Endodermal cell (in vitro differentiated cells): ENCODE results near the gene CFAP206. TPM values are rescaled to one million over a fixed set of nuclear protein-coding genes. Genes with fewer than 3 reads are reported as not detected.
A peak's percentile ranks its signal among the peaks of the same experiment; 100 is the strongest.

ENCODE experiments used
- DNase-seq: peaks from one replicate; pipeline ENCODE4 v3.0.0-alpha.2; 2017
- H3K27ac ChIP-seq: 2 replicates; pipeline ENCODE4 v1.5.1; 2013; ENCODE audit warnings: mild to moderate bottlenecking, low read depth, low read length, moderate library complexity
- H3K27me3 ChIP-seq: 2 replicates; pipeline ENCODE4 v1.6.1; 2013; ENCODE audit warnings: mild to moderate bottlenecking, low read length, moderate library complexity; ENCODE audit not compliant: insufficient read depth, control insufficient read depth, poor library complexity, severe bottlenecking
- H3K36me3 ChIP-seq: 2 replicates; pipeline ENCODE4 v1.7.0; 2013; ENCODE audit warnings: mild to moderate bottlenecking, low read length, moderate library complexity; ENCODE audit not compliant: control insufficient read depth, insufficient read depth
- H3K4me1 ChIP-seq: one replicate; pipeline ENCODE4 v1.7.0; 2013; ENCODE audit warnings: low read length; ENCODE audit not compliant: control insufficient read depth, insufficient read depth
- H3K4me3 ChIP-seq: 2 replicates; pipeline ENCODE4 v1.5.1; 2013; ENCODE audit warnings: mild to moderate bottlenecking, low read length, moderate library complexity
- H3K9ac ChIP-seq: 2 replicates; pipeline ENCODE4 v1.6.1; 2013; ENCODE audit warnings: mild to moderate bottlenecking, low read length, moderate library complexity; ENCODE audit not compliant: poor library complexity, severe bottlenecking; ENCODE audit errors: extremely low read depth
- H3K9me3 ChIP-seq: 2 replicates; pipeline ENCODE4 v1.6.1; 2013; ENCODE audit warnings: mild to moderate bottlenecking, low read length, moderate library complexity; ENCODE audit not compliant: control insufficient read depth
- H3K27ac Mint-ChIP-seq: 2 replicates; pipeline ENCODE4 v1.8.0; 2020; ENCODE audit warnings: mixed read lengths
- H3K27me3 Mint-ChIP-seq: 2 replicates; pipeline ENCODE4 v1.8.0; 2021; ENCODE audit warnings: mild to moderate bottlenecking, mixed read lengths; ENCODE audit not compliant: insufficient read depth
- H3K36me3 Mint-ChIP-seq: 2 replicates; pipeline ENCODE4 v1.8.0; 2020; ENCODE audit warnings: low read depth, mixed read lengths
- H3K4me1 Mint-ChIP-seq: 2 replicates; pipeline ENCODE4 v1.8.0; 2020; ENCODE audit warnings: mixed read lengths
- H3K4me3 Mint-ChIP-seq: 2 replicates; pipeline ENCODE4 v1.8.0; 2020; ENCODE audit warnings: mild to moderate bottlenecking, moderate library complexity, mixed read lengths
- H3K9me3 Mint-ChIP-seq: 2 replicates; pipeline ENCODE4 v1.8.0; 2020; ENCODE audit warnings: mild to moderate bottlenecking, mixed read lengths
- CTCF ChIP-seq: fragments of 200-600 bp; sonication (generic); conservative IDR thresholded peaks from 2 replicates; pipeline ENCODE4 v1.5.0; 2021; ENCODE audit warnings: antibody characterized with exemption, mild to moderate bottlenecking
- WGBS, 2 experiments: methylation state at CpG; one replicate each; pipeline versions ENCODE4 v1.1.5 to v1.1.7; 2013; ENCODE audit warnings: missing lambda C conversion rate in 2 of 2, mixed read lengths in 1 of 2; ENCODE audit not compliant: insufficient coverage in 1 of 2, insufficient read length in 1 of 2; 5-methylcytosine and 5-hydroxymethylcytosine counted together
- total RNA-seq, 2 donors: library from RNA; stranded (reverse); fragmentation: NEBNext Ultra II Directional in 1 of 2; extraction: Animal tissue kit (Norgen Biotek cat#: 25700) in 1 of 2; gene quantifications; 2 replicates in 1 of 2; 3 replicates in 1 of 2; pipeline ENCODE4 v1.2.1, GENCODE V29; 2021

Gene CFAP206
- total RNA-seq, 2 donors from 2014 or later, result 0.22 to 0.29 TPM

GRCh38 chr6:87472525-87473418, 65.0 kb downstream of the CFAP206 start, which contains the start of gene SLC35A1:
SLC35A1 (plus strand) TSS chr6:87472974; CDS start chr6:87473004, 30 bp downstream.
- H3K27ac Mint-ChIP-seq, result peak within 1 kb of the TSS; percentile 97

GRCh38 chr6:87473419-87473903, 65.7 kb downstream of the CFAP206 start:
- H3K9me3 Mint-ChIP-seq, result no peaks in the 10 kb centered on the region
- 15 to 22% methylated on average over 4 to 15 of the region's 15 CpGs for WGBS, 2 experiments
- H3K4me1 Mint-ChIP-seq, result peaks cover 16% of the 10 kb centered on the region
- DNase-seq, result peak; percentile 50
- H3K27me3 ChIP-seq, result peaks cover under 1% of the 10 kb centered on the region
- no peak overlapping the region for H3K27ac ChIP-seq
- no peak overlapping the region for H3K27ac Mint-ChIP-seq
- peaks cover under 1% of the 10 kb centered on the region for H3K27me3 Mint-ChIP-seq
- H3K36me3 Mint-ChIP-seq, result no peaks in the 10 kb centered on the region
- peak overlapping the region; percentile 86 for H3K4me3 Mint-ChIP-seq
- H3K9ac ChIP-seq, result peak overlapping the region; percentile 58
- H3K4me3 ChIP-seq, result peak overlapping the region; percentile 87
- H3K36me3 ChIP-seq, result no peaks in the 10 kb centered on the region
- H3K9me3 ChIP-seq, result peaks cover 6% of the 10 kb centered on the region
- peaks cover 4% of the 10 kb centered on the region for H3K4me1 ChIP-seq
- TF ChIP-seq CTCF, result no peak

More at GRCh38 chr6:87472525-87473418, 65.0 kb downstream of the CFAP206 start, which contains the start of gene SLC35A1:
- WGBS, 2 experiments, result 0% methylated on average over 12 to 70 of the region's 70 CpGs
- H3K4me3 Mint-ChIP-seq, result peak within 1 kb of the TSS; percentile 86
- Histone ChIP-seq H3K4me1 (peaks cover 4% of the 10 kb centered on the region), H3K9me3 (no peaks in the 10 kb centered on the region), H3K4me3 (peak within 1 kb of the TSS; percentile 87), H3K27me3 (peaks cover 8% of the 10 kb centered on the region), H3K27ac (no peak within 1 kb of the TSS), H3K36me3 (no peaks in the 10 kb centered on the region), H3K9ac (peak within 1 kb of the TSS; percentile 58)
- H3K4me1 Mint-ChIP-seq, result peaks cover 16% of the 10 kb centered on the region
- peak; percentile 92 for DNase-seq
- no peaks in the 10 kb centered on the region for H3K9me3 Mint-ChIP-seq
- H3K27me3 Mint-ChIP-seq, result peaks cover 7% of the 10 kb centered on the region
- peak; percentile 31 for TF ChIP-seq CTCF
- H3K36me3 Mint-ChIP-seq, result no peaks in the 10 kb centered on the region

- Histone ChIP-seq H3K27ac (no peak overlapping the region), H3K4me3 (no peak overlapping the region), H3K9me3 (peaks cover 22% of the 10 kb centered on the region), H3K9ac (no peak overlapping the region), H3K4me1 (no peaks in the 10 kb centered on the region), H3K36me3 (no peaks in the 10 kb centered on the region), H3K27me3 (no peaks in the 10 kb centered on the region)
- Mint-ChIP-seq H3K9me3 (peaks cover 11% of the 10 kb centered on the region), H3K36me3 (peaks cover 15% of the 10 kb centered on the region), H3K27me3 (no peaks in the 10 kb centered on the region), H3K27ac (no peak overlapping the region), H3K4me3 (no peak overlapping the region), H3K4me1 (peaks cover 3% of the 10 kb centered on the region)
- no peak for DNase-seq
- no peak for TF ChIP-seq CTCF
- WGBS, 2 experiments, result 94% methylated on average over 2 of the region's 3 CpGs; no CpG with 5 or more reads in 1 of the 2 experiments
Observed at GRCh38 chr6:87481931-87482330, 74.2 kb downstream of the CFAP206 start.
